Esophagus (tissue), 2 donors: ENCODE data around the gene EFS. TPM values are rescaled to one million over a fixed set of nuclear protein-coding genes. Genes with fewer than 3 reads are reported as not detected.

Experiments
- H3K27ac ChIP-seq, 2 donors: one replicate each; pipeline ENCODE4 v1.5.1; 2013; ENCODE audit warnings: low read depth in 2 of 2, mild to moderate bottlenecking in 2 of 2, inconsistent platforms in 1 of 2, low read length in 1 of 2, moderate library complexity in 1 of 2
- H3K27me3 ChIP-seq, 2 donors: one replicate each; pipeline ENCODE4 v1.6.1; 2013; ENCODE audit warnings: low read length in 2 of 2, control low read depth in 1 of 2, mild to moderate bottlenecking in 1 of 2; ENCODE audit not compliant: insufficient read depth in 2 of 2, control insufficient read depth in 1 of 2
- H3K36me3 ChIP-seq, 2 donors: one replicate each; pipeline ENCODE4 v1.6.1; 2013; ENCODE audit warnings: low read length in 1 of 2; ENCODE audit not compliant: control insufficient read depth in 2 of 2, insufficient read depth in 2 of 2
- H3K4me1 ChIP-seq, 2 donors: one replicate each; pipeline ENCODE4 v1.6.1; 2013; ENCODE audit warnings: low read length in 1 of 2; ENCODE audit not compliant: control insufficient read depth in 2 of 2, insufficient read depth in 2 of 2
- H3K4me3 ChIP-seq, 2 donors: one replicate each; pipeline ENCODE4 v1.5.1; 2013; ENCODE audit warnings: low read length in 2 of 2, mild to moderate bottlenecking in 2 of 2, low read depth in 1 of 2, moderate library complexity in 1 of 2
- H3K9me3 ChIP-seq, 2 donors: one replicate each; pipeline ENCODE4 v1.6.1; 2013; ENCODE audit warnings: mild to moderate bottlenecking in 2 of 2, low read depth in 1 of 2, low read length in 1 of 2, moderate library complexity in 1 of 2; ENCODE audit not compliant: control insufficient read depth in 2 of 2, insufficient read depth in 1 of 2
- WGBS, 2 donors: extraction: QIAGEN DNeasy Blood & Tissue Kit; methylation state at CpG; one replicate each; pipeline ENCODE4 v1.1.7; 2013; 5-methylcytosine and 5-hydroxymethylcytosine counted together
- polyA plus RNA-seq, 2 donors: library from polyadenylated mRNA; stranded (reverse); fragments of 200-250 nt; gene quantifications; one replicate each; pipeline ENCODE4 v1.2.3, GENCODE V29; 2013
- donor health status: healthy with polysubstance abuse.
- donor health status: Bipolar disorder and iron deficiency.

EFS gene
- polyA plus RNA-seq, 2 donors = 23.1 to 35.9 TPM

GRCh38 chr14:23380976-23381375, 16.0 kb upstream of the EFS start:
- H3K27me3 ChIP-seq = no peaks in the 10 kb centered on the region
- H3K9me3 ChIP-seq = no peaks in the 10 kb centered on the region
- WGBS, 2 donors = 75 to 76% methylated on average over 4 of the region's 4 CpGs
- no peaks in the 10 kb centered on the region for H3K36me3 ChIP-seq
- peaks cover 0 to 4% of the 10 kb centered on the region in 2 donors for H3K4me1 ChIP-seq
- H3K4me3 ChIP-seq = no peak overlapping the region
- no peak overlapping the region for H3K27ac ChIP-seq

- no peaks in the 10 kb centered on the region for H3K36me3 ChIP-seq
- no peak overlapping the region for H3K27ac ChIP-seq
- no peaks in the 10 kb centered on the region for H3K9me3 ChIP-seq
- H3K4me3 ChIP-seq = no peak overlapping the region
- H3K4me1 ChIP-seq = peaks cover 0 to 4% of the 10 kb centered on the region in 2 donors
- no peaks in the 10 kb centered on the region for H3K27me3 ChIP-seq
- 53 to 59% methylated on average over 16 of the region's 16 CpGs for WGBS, 2 donors
These were observed 15.4 kb upstream of the EFS start for GRCh38 chr14:23380197-23380914.

- no peaks in the 10 kb centered on the region for H3K9me3 ChIP-seq
- peaks cover 0 to 4% of the 10 kb centered on the region in 2 donors for H3K4me1 ChIP-seq
- H3K4me3 ChIP-seq = no peak overlapping the region
- 34 to 35% methylated on average over 12 of the region's 12 CpGs for WGBS, 2 donors
- H3K36me3 ChIP-seq = no peaks in the 10 kb centered on the region
- H3K27me3 ChIP-seq = no peaks in the 10 kb centered on the region
- H3K27ac ChIP-seq = no peak overlapping the region
These were observed 14.6 kb upstream of the EFS start for GRCh38 chr14:23379366-23380196.

DNA sequence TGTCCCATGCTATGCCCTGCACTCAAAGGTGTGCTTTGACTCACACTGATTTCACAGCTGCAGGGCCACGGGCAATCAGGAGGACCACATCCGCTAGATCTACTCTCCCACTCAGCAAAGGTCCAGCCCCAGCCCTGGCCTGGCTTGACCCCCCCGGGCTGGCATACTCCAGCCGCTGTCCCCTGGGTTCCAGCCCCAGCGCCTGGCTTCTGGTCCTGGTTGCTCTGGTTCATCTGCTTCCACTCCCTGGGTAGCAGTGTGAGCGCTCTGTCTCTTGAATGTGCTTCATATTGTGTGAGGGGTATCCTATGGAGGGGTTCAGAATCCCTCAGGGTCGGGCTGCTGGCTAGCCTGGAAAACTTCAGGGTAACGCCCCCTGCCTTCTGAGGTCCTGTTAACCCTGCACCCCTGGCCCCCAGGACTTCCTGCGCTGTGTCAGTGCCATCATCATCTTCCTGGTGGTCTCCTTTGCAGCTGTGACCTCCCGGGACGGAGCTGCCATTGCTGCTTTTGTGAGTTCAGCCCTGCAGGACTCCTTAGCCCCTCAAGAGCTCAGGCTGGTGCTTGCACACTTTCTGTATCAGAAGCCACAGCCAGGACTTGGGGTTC, 13.7 kb upstream of the EFS start:
- Histone ChIP-seq H3K4me1 (peaks cover 0 to 4% of the 10 kb centered on the region in 2 donors), H3K27me3 (no peaks in the 10 kb centered on the region), H3K9me3 (no peaks in the 10 kb centered on the region), H3K27ac (no peak overlapping the region), H3K4me3 (no peak overlapping the region), H3K36me3 (no peaks in the 10 kb centered on the region)
- 82 to 85% methylated on average over 11 of the region's 11 CpGs for WGBS, 2 donors

DNA sequence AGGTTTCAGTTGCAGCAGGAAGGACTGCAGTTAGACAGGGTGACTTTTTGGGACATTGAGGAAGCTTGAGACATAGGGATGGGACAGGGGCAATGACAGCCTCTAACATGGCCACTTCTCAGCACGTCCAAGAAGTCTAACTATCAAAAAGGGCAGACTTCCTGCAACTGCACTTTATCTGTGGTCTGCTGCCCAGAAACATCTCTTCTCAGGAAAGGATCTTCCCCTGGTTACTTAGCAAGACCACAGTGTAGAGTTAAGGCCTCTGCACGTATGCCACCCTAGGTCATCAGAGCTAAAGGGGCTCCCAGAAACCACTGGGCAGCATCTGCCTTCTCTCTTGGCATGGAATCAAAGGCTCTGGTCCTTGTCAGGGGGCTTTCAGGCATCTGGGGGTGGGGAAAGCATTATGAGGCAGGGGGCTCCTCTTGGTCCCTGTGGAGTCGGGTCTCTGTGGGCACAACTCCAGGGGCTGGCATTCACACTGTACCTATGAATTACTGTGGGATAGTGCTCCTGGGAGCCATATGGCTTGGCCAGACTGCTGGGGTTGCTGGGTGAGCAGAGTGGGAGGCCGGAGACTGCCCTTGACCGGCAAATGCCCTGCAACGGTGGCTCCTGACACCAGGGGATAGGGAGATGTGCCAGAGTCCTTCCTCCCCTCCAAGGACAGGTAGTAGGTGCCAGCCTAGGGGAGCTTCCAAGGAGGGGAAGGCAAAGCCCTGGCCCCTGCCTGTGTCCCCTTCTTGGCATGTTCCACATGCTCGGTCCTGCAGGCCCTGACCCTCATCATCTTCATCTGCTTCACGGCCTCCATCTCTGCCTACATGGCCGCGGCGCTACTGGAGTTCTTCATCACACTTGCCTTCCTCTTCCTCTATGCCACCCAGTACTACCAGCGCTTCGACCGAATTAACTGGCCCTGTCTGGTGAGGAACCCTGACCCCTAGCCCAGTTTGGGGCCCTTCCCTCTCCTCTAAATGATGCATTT, 12.9 kb upstream of the EFS start:
- Histone ChIP-seq H3K27ac (no peak overlapping the region), H3K27me3 (no peaks in the 10 kb centered on the region), H3K4me1 (peaks cover 0 to 4% of the 10 kb centered on the region in 2 donors), H3K4me3 (no peak overlapping the region), H3K9me3 (no peaks in the 10 kb centered on the region), H3K36me3 (no peaks in the 10 kb centered on the region)
- 85 to 89% methylated on average over 14 of the region's 14 CpGs for WGBS, 2 donors

DNA sequence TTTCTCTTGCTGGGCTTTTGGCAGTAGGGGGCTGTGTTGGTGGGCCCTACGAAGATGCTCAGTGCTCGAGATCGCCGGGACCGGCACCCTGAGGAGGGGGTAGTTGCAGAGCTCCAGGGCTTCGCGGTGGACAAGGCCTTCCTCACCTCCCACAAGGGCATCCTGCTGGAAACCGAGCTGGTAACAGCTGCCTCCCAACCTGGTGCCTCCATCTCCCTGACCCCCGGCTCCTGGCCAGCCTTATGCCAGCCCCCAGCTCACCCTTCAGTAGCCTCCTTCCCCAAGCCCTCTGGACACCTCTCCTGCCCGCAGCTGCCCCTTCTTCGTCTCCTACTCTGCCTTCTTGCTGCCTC, 12.2 kb upstream of the EFS start:
- peaks cover 0 to 4% of the 10 kb centered on the region in 2 donors for H3K4me1 ChIP-seq
- 61 to 68% methylated on average over 11 of the region's 11 CpGs for WGBS, 2 donors
- H3K27me3 ChIP-seq = no peaks in the 10 kb centered on the region
- H3K4me3 ChIP-seq = no peak overlapping the region
- H3K36me3 ChIP-seq = no peaks in the 10 kb centered on the region
- H3K9me3 ChIP-seq = no peaks in the 10 kb centered on the region
- no peak overlapping the region for H3K27ac ChIP-seq

- Histone ChIP-seq H3K4me1 (peaks cover 0 to 4% of the 10 kb centered on the region in 2 donors), H3K4me3 (no peak within 1 kb of the TSS), H3K27ac (no peak within 1 kb of the TSS), H3K27me3 (no peaks in the 10 kb centered on the region), H3K36me3 (no peaks in the 10 kb centered on the region), H3K9me3 (no peaks in the 10 kb centered on the region)
- WGBS, 2 donors = 57 to 63% methylated on average over 13 of the region's 13 CpGs
These were observed 11.7 kb upstream of the EFS start, which contains the start of gene CMTM5 for GRCh38 chr14:23376482-23377197. TSS of gene CMTM5 (plus strand) at chr14:23377046. CDS start at chr14:23377252, 206 bp downstream.

DNA sequence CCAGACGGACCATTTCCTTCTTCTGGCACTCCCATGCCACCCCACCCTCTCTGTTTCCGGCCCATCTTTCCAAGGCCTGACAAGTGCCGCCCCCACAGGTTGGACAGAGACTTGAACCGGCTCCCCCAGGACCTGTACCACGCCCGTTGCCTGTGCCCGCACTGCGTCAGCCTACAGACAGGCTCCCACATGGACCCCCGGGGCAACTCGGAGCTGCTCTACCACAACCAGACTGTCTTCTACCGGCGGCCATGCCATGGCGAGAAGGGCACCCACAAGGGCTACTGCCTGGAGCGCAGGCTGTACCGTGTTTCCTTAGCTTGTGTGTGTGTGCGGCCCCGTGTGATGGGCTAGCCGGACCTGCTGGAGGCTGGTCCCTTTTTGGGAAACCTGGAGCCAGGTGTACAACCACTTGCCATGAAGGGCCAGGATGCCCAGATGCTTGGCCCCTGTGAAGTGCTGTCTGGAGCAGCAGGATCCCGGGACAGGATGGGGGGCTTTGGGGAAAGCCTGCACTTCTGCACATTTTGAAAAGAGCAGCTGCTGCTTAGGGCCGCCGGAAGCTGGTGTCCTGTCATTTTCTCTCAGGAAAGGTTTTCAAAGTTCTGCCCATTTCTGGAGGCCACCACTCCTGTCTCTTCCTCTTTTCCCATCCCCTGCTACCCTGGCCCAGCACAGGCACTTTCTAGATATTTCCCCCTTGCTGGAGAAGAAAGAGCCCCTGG, 10.7 kb upstream of the EFS start:
- no peak overlapping the region for H3K4me3 ChIP-seq
- H3K27ac ChIP-seq = no peak overlapping the region
- H3K4me1 ChIP-seq = peaks cover 0 to 4% of the 10 kb centered on the region in 2 donors
- H3K9me3 ChIP-seq = no peaks in the 10 kb centered on the region
- no peaks in the 10 kb centered on the region for H3K27me3 ChIP-seq
- WGBS, 2 donors = 82 to 85% methylated on average over 21 of the region's 21 CpGs
- H3K36me3 ChIP-seq = no peaks in the 10 kb centered on the region
